SK-N-SH treated with all-trans-retinoic acid at 6 μM for 48 hours (cell line): ENCODE data around the gene S100P.
"Not testable (repeated sequence)": the region's sequence is repeated elsewhere in the genome, so short reads cannot be mapped to it uniquely, and the experiment has no call there.

Experiments
- ATAC-seq: fragments of 200-7000 bp; cut with Tn5 transposase; 3 replicates; pipeline ENCODE4 v1.9.1; 2020; ENCODE audit warnings: mild to moderate bottlenecking, moderate library complexity
- BACH2 ChIP-seq: fragments of 250-450 bp; sonication (Bioruptor Pico); IDR thresholded peaks from 2 replicates; pipeline ENCODE4 v1.9.0; 2021; ENCODE audit warnings: mild to moderate bottlenecking, borderline replicate concordance
- CREB5 ChIP-seq: fragments of 250-450 bp; sonication (Bioruptor Pico); IDR thresholded peaks from 2 replicates; pipeline ENCODE4 v1.5.1; 2020; ENCODE audit warnings: low read depth, mild to moderate bottlenecking, moderate library complexity
- CSDC2 ChIP-seq: fragments of 250-450 bp; sonication (Bioruptor Pico); IDR thresholded peaks from 2 replicates; pipeline ENCODE4 v1.5.0; 2020; ENCODE audit warnings: mild to moderate bottlenecking, moderate library complexity
- GLIS3 ChIP-seq: fragments of 250-450 bp; sonication (Bioruptor Pico); IDR thresholded peaks from 2 replicates; pipeline ENCODE4 v1.5.0; 2020; ENCODE audit warnings: mild to moderate bottlenecking, moderate library complexity
- ISL1 ChIP-seq: fragments of 250-450 bp; sonication (Bioruptor Pico); IDR thresholded peaks from 2 replicates; pipeline ENCODE4 v2.1.2; 2022; ENCODE audit warnings: mild to moderate bottlenecking, moderate library complexity
- OSR1 ChIP-seq: fragments of 250-450 bp; sonication (Bioruptor Pico); IDR thresholded peaks from 2 replicates; pipeline ENCODE4 v1.8.0; 2022; ENCODE audit warnings: moderate library complexity, mild to moderate bottlenecking, inconsistent platforms
- PATZ1 ChIP-seq: fragments of 250-450 bp; sonication (Bioruptor Pico); IDR thresholded peaks from 2 replicates; pipeline ENCODE4 v1.8.0; 2020; ENCODE audit warnings: mild to moderate bottlenecking, moderate library complexity, borderline replicate concordance
- PPARA ChIP-seq: fragments of 250-450 bp; sonication (Bioruptor Pico); IDR thresholded peaks from 2 replicates; pipeline ENCODE4 v1.5.0; 2020; ENCODE audit warnings: mild to moderate bottlenecking, borderline replicate concordance
- RARB ChIP-seq: fragments of 250-450 bp; sonication (Bioruptor Pico); IDR thresholded peaks from 2 replicates; pipeline ENCODE4 v1.8.0; 2021; ENCODE audit warnings: mild to moderate bottlenecking, moderate library complexity
- SNAI2 ChIP-seq: fragments of 250-450 bp; sonication (Bioruptor Pico); IDR thresholded peaks from 2 replicates; pipeline ENCODE4 v1.5.0; 2020; ENCODE audit warnings: mild to moderate bottlenecking, moderate library complexity
- TCF4 ChIP-seq: fragments of 250-450 bp; sonication (Bioruptor Pico); IDR thresholded peaks from 2 replicates; pipeline ENCODE4 v1.8.0; 2021; ENCODE audit warnings: mild to moderate bottlenecking, moderate library complexity, borderline replicate concordance
- TOX ChIP-seq: fragments of 250-450 bp; sonication (Bioruptor Pico); IDR thresholded peaks from 2 replicates; pipeline ENCODE4 v1.8.0; 2021; ENCODE audit warnings: mild to moderate bottlenecking, moderate library complexity, borderline replicate concordance
- ZC3H10 ChIP-seq: fragments of 250-450 bp; sonication (Bioruptor Pico); IDR thresholded peaks from 2 replicates; pipeline ENCODE4 v1.5.1; 2021; ENCODE audit warnings: mild to moderate bottlenecking, moderate library complexity
- ZFP30 ChIP-seq: fragments of 450-650 bp; formaldehyde crosslinking; IDR thresholded peaks from 2 replicates; pipeline ENCODE4 v1.5.0; 2022; ENCODE audit warnings: mild to moderate bottlenecking, moderate library complexity
- ZNF565 ChIP-seq: fragments of 450-650 bp; formaldehyde crosslinking; conservative IDR thresholded peaks from 2 replicates; pipeline ENCODE4 v1.5.0; 2020; ENCODE audit warnings: low read depth, mild to moderate bottlenecking, moderate library complexity
- TF ChIP-seq, protein P1 (sequence below): fragments of 250-450 bp; sonication (Bioruptor Pico); IDR thresholded peaks from 2 replicates; pipeline ENCODE4 v1.5.1; 2021; ENCODE audit warnings: mild to moderate bottlenecking, moderate library complexity
- TF ChIP-seq, protein P2 (sequence below): fragments of 250-450 bp; sonication (Bioruptor Pico); IDR thresholded peaks from 2 replicates; pipeline ENCODE4 v1.8.0; 2021; ENCODE audit warnings: low read depth, mild to moderate bottlenecking, moderate library complexity, borderline replicate concordance
- TF ChIP-seq, protein P3 (sequence below): fragments of 250-450 bp; sonication (Bioruptor Pico); IDR thresholded peaks from 2 replicates; pipeline ENCODE4 v1.5.0; 2020; ENCODE audit warnings: mild to moderate bottlenecking, moderate library complexity

S100P gene

DNA sequence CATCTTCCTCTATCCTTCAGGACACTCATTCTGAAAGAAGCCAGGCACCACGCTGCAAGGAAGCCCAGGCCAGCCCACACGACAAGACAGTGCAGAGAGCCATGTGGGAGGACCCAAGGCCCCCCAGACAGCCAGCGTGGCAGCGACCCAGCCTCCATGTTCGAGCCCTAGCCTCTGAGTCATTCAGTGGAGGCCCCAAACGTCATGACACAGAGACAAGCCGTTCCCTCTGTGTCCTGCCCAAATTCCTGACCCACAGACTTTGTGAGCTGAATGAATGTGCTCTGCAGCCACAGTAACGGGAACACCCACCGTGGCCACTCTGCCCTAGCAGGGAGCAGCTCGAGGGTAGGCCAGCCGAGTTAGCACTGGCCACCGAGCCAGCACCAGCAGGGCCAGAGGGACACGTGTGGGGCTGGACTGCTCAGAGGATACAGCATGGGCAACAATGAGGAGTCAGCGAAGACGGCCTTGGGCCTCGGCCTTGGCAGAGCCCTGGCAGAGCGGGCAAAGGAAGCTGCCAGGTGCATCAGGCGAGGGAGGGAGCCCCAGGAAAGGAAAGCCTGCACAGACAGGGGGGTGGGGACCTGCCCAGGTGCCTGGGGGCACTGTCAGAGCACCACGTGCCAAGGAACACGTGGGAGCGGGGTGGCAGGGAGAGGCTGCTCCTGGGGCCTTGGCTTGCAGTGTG is 30.9 kb downstream of the S100P start:
- no peak for TF ChIP-seq CREB5 (CRISPR knock-in tag)
- TF ChIP-seq PPARA (CRISPR knock-in tag) = no peak
- TF ChIP-seq, protein P1, sequence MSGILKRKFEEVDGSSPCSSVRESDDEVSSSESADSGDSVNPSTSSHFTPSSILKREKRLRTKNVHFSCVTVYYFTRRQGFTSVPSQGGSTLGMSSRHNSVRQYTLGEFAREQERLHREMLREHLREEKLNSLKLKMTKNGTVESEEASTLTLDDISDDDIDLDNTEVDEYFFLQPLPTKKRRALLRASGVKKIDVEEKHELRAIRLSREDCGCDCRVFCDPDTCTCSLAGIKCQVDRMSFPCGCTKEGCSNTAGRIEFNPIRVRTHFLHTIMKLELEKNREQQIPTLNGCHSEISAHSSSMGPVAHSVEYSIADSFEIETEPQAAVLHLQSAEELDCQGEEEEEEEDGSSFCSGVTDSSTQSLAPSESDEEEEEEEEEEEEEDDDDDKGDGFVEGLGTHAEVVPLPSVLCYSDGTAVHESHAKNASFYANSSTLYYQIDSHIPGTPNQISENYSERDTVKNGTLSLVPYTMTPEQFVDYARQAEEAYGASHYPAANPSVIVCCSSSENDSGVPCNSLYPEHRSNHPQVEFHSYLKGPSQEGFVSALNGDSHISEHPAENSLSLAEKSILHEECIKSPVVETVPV (CRISPR knock-in tag) = no peak
- TF ChIP-seq TCF4 = no peak
- no peak for TF ChIP-seq BACH2 (CRISPR knock-in tag)
- TF ChIP-seq, protein P2, sequence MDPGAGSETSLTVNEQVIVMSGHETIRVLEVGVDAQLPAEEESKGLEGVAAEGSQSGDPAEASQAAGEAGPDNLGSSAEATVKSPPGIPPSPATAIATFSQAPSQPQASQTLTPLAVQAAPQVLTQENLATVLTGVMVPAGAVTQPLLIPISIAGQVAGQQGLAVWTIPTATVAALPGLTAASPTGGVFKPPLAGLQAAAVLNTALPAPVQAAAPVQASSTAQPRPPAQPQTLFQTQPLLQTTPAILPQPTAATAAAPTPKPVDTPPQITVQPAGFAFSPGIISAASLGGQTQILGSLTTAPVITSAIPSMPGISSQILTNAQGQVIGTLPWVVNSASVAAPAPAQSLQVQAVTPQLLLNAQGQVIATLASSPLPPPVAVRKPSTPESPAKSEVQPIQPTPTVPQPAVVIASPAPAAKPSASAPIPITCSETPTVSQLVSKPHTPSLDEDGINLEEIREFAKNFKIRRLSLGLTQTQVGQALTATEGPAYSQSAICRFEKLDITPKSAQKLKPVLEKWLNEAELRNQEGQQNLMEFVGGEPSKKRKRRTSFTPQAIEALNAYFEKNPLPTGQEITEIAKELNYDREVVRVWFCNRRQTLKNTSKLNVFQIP (CRISPR knock-in tag) = no peak
- no peak for TF ChIP-seq ZC3H10 (CRISPR knock-in tag)
- no peak for TF ChIP-seq ISL1
- TF ChIP-seq, protein P3, sequence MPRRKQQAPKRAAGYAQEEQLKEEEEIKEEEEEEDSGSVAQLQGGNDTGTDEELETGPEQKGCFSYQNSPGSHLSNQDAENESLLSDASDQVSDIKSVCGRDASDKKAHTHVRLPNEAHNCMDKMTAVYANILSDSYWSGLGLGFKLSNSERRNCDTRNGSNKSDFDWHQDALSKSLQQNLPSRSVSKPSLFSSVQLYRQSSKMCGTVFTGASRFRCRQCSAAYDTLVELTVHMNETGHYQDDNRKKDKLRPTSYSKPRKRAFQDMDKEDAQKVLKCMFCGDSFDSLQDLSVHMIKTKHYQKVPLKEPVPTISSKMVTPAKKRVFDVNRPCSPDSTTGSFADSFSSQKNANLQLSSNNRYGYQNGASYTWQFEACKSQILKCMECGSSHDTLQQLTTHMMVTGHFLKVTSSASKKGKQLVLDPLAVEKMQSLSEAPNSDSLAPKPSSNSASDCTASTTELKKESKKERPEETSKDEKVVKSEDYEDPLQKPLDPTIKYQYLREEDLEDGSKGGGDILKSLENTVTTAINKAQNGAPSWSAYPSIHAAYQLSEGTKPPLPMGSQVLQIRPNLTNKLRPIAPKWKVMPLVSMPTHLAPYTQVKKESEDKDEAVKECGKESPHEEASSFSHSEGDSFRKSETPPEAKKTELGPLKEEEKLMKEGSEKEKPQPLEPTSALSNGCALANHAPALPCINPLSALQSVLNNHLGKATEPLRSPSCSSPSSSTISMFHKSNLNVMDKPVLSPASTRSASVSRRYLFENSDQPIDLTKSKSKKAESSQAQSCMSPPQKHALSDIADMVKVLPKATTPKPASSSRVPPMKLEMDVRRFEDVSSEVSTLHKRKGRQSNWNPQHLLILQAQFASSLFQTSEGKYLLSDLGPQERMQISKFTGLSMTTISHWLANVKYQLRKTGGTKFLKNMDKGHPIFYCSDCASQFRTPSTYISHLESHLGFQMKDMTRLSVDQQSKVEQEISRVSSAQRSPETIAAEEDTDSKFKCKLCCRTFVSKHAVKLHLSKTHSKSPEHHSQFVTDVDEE = no peak
- no peak for TF ChIP-seq RARB (CRISPR knock-in tag)
- TF ChIP-seq OSR1 (CRISPR knock-in tag) = no peak
- no peak for TF ChIP-seq GLIS3 (CRISPR knock-in tag)
- no peak for TF ChIP-seq PATZ1 (CRISPR knock-in tag)
- TF ChIP-seq CSDC2 (CRISPR knock-in tag) = no peak
- TF ChIP-seq, all 23 proteins: peak for 0
- ATAC-seq = no peak

DNA sequence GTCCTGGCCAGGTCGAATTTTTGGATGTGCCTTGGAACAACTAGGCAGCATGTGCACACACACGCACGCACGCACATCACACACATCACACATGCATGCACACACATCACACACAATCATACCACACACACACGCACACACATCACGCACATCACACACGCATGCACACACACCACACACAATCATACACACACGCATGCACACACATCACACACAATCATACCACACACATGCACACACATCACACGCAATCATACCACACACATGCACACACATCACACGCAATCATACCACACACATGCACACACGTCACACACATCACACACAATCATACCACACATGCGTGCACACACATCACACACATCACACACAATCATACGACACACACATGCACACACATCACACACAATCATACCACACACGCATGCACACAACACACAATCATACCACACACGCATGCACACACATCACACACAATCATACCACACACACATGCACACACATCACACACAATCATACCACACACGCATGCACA is 31.8 kb downstream of the S100P start:
- not testable (repeated sequence) for ATAC-seq

DNA sequence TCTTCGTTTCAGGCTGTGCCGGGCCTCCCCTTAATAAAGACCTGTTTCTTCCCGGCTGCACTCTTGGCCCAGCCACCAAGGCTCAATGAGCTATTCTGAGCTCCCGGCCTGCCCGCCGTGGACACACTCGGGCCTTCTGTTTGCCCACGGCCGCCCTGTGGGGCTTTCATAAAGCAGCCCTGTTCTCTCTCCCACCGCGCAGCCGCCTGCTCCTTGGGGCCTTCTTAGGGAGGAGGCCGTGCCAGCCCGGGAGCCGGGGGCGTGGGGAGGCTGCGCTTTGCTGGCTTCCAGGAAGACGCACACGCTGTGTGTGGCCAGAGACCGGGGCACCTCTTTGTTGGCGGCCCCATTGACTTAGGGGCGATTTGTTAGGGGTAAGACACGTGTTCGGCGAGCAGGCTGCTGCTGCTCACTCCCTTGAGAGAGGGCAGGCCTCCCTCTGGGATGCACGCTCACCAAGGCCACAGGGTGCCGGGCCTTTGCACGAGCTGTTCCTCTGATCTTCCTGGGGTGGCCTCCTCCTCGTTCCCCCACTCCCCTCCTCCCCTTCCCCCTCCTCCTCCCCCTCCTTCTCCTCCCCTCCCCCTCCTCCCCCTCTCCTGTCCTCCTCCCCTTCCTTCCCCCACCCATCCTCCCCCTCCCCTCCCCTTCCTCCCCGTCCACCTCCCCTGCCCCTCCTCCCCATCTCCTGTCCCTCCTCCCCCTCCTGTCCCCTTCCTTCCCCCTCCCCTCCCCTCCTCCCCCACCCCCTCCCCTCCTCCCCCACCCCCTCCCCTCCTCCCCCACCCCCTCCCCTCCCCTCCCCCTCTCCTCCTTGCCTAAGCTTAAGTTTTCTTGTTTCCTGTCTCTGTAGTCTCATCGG is 33.6 kb downstream of the S100P start:
- TF ChIP-seq, protein P1 (CRISPR knock-in tag) = no peak
- TF ChIP-seq GLIS3 (CRISPR knock-in tag) (no peak), TOX (CRISPR knock-in tag) (no peak), ZNF565 (CRISPR knock-in tag) (no peak), CREB5 (CRISPR knock-in tag) (no peak), ZFP30 (no peak), PATZ1 (CRISPR knock-in tag) (no peak), SNAI2 (no peak), PPARA (CRISPR knock-in tag) (no peak), BACH2 (CRISPR knock-in tag) (no peak)
- ATAC-seq = no peak
